HG03469 (cell line): ENCODE measurements around the gene NPAT.
"Not testable (repeated sequence)": the region's sequence is repeated elsewhere in the genome, so short reads cannot be mapped to it uniquely, and the experiment has no call there.

Experiments
- ATAC-seq: cut with Tn5 transposase; IDR thresholded peaks from one replicate; pipeline ENCODE4 v1.9.1; 2021; ENCODE audit warnings: mild to moderate bottlenecking, moderate library complexity, moderate number of reproducible peaks; ENCODE audit not compliant: unreplicated experiment

NPAT gene

GRCh38 chr11:108160970-108161566 lies 61.4 kb downstream of the NPAT start:
- peak; percentile 99 for ATAC-seq

GRCh38 chr11:108154591-108154990 lies 67.8 kb downstream of the NPAT start:
- no peak for ATAC-seq

- no peak for ATAC-seq
These were observed 73.9 kb downstream of the NPAT start for GRCh38 chr11:108148556-108148955.

- ATAC-seq, result no peak
These were observed 75.3 kb downstream of the NPAT start for GRCh38 chr11:108147150-108147549.

GRCh38 chr11:108144615-108145014 lies 77.8 kb downstream of the NPAT start:
- no peak for ATAC-seq

- ATAC-seq, result no peak
These were observed 80.1 kb downstream of the NPAT start for GRCh38 chr11:108142304-108142703.

GRCh38 chr11:108137212-108137611 lies 85.2 kb downstream of the NPAT start:
- no peak for ATAC-seq

- no peak for ATAC-seq
These were observed 86.4 kb downstream of the NPAT start for GRCh38 chr11:108135845-108136544.

GRCh38 chr11:108132993-108133538 lies 89.4 kb downstream of the NPAT start:
- ATAC-seq, result not testable (repeated sequence)

GRCh38 chr11:108131993-108132392 lies 90.4 kb downstream of the NPAT start:
- ATAC-seq, result no peak

- ATAC-seq, result no peak
These were observed 93.7 kb downstream of the NPAT start for GRCh38 chr11:108128772-108129171.

GRCh38 chr11:108125096-108125495 lies 97.3 kb downstream of the NPAT start:
- no peak for ATAC-seq

- no peak for ATAC-seq
These were observed 100.2 kb downstream of the NPAT start for GRCh38 chr11:108122166-108122628.

GRCh38 chr11:108121274-108122155 lies 100.9 kb downstream of the NPAT start, which contains the start of gene ACAT1:
TSS of gene ACAT1 (plus strand) at chr11:108121567. CDS start at chr11:108121607, 40 bp downstream.
- peak; percentile 89 for ATAC-seq

GRCh38 chr11:108120936-108121273 lies 101.5 kb downstream of the NPAT start:
- not testable (repeated sequence) for ATAC-seq

- ATAC-seq, result no peak
These were observed 104.6 kb downstream of the NPAT start for GRCh38 chr11:108117746-108118371.

GRCh38 chr11:108115500-108116140 lies 106.8 kb downstream of the NPAT start:
- ATAC-seq, result no peak

GRCh38 chr11:108112057-108112456 lies 110.4 kb downstream of the NPAT start:
- no peak for ATAC-seq

GRCh38 chr11:108111126-108111525 lies 111.3 kb downstream of the NPAT start:
- ATAC-seq, result no peak
